SK-N-DZ (cell line): ENCODE results near the gene WWOX.
"Not testable (repeated sequence)": the region's sequence is repeated elsewhere in the genome, so short reads cannot be mapped to it uniquely, and the experiment has no call there.

Experiments
- DNase-seq: peaks from one replicate; pipeline ENCODE4 v3.0.0-alpha.2; 2015; ENCODE audit warnings: low spot score

The WWOX gene

GRCh38 chr16:78566397-78567073 is 467.1 kb downstream of the WWOX start:
- no peak for DNase-seq

- no peak for DNase-seq
These were observed 471.1 kb downstream of the WWOX start for GRCh38 chr16:78570399-78571141.

- DNase-seq: no peak
These were observed 472.0 kb downstream of the WWOX start for GRCh38 chr16:78571434-78571833.

GRCh38 chr16:78571898-78572358 is 472.5 kb downstream of the WWOX start:
- no peak for DNase-seq

DNA sequence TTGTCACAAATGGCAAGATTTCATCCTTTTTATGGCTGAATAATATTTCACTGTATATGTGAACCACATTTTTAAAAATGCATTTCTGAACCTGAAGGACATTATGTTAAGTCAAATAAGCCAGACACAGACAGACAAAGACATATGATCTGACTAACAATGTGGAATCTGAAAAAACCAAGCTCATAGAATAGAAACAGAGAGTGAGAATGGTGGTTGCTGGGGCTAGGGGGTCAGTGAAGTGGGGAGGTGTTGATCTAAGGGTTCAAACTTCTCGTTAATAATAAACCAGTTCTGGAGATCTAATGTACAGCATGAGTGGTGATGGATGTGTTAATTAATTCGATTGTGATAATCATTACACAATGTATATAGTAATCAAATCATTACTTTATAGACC is 475.1 kb downstream of the WWOX start:
- no peak for DNase-seq

DNA sequence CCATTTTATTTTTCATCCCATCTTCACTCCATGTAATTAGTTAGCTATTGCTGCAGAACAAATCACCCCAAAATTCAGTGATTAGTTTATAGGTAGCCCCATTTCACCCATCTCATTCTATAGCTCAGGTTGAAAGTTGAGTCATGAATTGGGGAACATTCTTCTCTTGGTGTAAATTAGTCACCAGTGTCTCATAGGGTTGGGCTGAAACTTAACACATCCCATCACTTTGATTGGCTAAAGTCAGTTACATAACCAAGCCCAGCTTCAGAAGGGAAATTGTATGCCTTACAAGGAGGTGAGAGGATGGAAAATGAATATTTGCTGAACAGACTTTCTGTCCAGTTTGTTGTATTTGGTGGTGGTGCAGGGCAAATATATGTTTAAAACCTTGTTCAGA is 477.5 kb downstream of the WWOX start:
- no peak for DNase-seq

GRCh38 chr16:78577630-78578029 is 478.2 kb downstream of the WWOX start:
- DNase-seq: no peak

- no peak for DNase-seq
These were observed 479.6 kb downstream of the WWOX start for GRCh38 chr16:78579020-78579419.

GRCh38 chr16:78583441-78583840 is 484.0 kb downstream of the WWOX start:
- DNase-seq: no peak

- no peak for DNase-seq
These were observed 484.9 kb downstream of the WWOX start for GRCh38 chr16:78584213-78584860.

DNA sequence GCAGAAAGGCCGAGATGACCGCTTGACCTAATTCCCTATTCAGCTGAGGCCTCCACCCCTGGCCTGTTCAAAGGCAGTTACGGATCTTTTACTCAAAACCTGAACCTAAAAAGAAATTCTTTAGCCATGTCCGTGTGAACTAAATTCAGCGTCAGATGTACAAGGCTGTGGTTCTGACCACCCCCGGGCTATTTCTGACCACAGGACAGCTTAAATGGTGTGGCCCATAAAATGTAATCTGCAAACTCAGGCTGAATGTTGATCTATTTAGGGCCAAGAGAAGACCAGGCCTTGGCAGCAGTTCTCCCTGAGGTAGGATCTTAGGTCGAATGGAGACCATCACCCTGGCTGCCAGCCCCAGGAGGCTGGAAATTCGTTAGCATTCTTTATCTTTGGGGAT is 485.5 kb downstream of the WWOX start:
- no peak for DNase-seq

DNA sequence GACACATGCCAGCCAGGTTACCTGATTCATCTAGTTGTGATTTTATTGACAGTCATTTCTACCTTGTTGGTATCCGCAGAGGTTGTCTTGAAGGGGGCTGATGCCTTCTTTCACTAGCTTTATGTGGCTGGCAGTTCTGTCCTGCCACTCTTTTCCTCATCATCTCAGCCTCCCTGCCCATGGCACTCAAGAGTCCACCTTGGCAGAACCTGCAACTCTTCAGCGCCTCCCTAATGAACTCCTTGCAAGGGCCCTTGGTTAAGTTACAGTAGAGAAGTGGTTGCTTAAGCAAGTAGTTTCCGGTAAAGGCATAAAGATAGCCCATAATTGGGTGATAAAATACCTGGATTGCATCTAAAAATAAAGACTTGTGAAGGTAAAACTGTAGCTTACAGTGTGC is 489.9 kb downstream of the WWOX start:
- no peak for DNase-seq

- DNase-seq: no peak
These were observed 492.2 kb downstream of the WWOX start for GRCh38 chr16:78591682-78592103.

- no peak for DNase-seq
These were observed 492.7 kb downstream of the WWOX start for GRCh38 chr16:78592111-78592510.

DNA sequence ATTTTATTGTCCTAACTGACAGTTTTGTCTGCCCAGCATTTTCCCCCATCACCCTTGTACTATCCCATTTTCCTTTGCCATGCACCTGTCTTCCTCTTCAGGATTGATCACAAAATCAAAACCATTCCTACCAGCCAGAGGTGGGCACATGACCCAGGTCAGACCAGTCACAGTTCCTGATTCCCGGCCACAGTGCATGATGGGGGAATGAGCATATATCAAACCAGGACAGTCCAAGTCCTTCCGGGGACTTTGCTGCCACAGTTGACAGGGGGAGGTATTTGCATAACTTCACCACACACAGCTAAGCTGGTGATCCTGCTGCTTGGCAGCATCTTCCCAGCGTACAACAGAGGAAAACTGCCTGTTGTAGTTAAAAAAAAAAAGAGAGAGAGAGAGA is 493.9 kb downstream of the WWOX start:
- no peak for DNase-seq

DNA sequence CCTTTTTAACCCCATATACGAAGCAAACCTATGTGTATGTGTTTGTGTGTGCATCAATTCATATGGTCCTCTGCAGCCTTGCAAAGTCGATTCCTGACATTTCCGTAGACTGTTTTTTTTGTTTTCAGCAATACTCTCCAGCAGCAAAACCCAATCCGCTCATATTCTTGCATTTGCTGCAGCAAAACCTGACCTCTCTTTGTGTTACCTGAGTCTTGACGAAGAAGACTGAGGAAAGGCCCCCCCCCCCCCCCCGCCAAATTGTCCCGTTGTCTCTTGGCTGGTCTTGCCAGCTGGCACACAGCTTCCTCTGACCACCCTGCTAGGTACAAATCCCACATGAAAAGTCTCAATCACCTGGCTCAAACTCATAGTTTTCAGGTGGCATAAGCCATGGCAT is 494.7 kb downstream of the WWOX start:
- no peak for DNase-seq

- DNase-seq: no peak
These were observed 497.0 kb downstream of the WWOX start for GRCh38 chr16:78596348-78596995.

DNA sequence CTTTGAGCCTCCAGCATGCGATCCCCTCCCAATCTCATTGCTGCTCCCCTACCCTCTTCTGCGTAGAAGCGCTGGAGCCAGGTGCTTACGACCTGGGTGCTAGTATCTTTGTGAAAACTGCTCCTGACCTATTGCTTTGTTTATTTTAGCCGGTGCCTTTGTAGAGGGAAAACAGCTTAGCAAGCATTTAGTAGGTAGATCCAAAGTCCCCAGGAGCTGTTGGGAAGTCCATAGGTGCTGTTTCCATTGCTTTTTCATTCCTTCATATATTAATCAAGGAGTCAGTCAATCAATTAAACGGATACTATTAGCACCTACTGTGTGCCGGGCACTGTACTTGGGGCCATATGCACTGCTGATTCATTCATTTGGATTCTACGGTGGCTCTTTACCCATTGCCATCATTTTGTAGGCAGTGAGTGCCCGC is 497.6 kb downstream of the WWOX start:
- no peak for DNase-seq

DNA sequence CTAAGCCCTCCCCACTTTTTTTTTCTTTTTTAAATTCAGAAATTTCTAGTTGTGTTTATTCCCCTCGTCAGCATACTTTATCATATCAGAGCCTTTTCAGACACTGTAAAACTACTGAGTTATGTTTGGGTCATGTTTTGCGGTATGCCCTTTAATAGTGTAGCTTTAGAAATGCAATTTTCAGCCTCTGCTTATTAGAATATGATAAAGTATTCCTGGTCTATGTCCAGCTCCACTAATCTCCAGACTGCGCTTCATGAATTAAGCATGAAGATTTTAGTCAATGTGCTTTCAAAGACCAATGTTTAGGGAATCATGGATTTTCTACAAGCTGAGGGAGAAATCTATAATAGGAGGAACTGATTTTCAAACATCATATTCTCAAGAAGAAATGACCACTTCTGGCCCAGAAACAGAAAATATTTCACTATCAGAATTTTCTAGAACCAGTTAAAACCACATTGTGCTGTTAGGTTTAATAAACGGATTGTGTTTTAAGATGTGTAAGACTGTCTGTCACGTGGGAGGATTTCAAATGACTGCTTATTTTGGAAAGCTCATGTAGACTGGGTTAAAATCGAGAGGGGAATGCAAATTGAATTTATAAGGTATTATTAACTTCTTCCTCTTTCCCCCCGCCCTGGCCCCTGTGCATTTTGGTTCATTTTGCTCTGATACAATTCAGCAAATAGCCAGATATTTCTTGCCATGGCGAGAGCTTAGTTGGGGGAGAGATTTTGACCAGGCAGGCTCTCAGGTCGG is 498.5 kb downstream of the WWOX start:
- no peak for DNase-seq

GRCh38 chr16:78599271-78599670 is 499.8 kb downstream of the WWOX start:
- DNase-seq: no peak

DNA sequence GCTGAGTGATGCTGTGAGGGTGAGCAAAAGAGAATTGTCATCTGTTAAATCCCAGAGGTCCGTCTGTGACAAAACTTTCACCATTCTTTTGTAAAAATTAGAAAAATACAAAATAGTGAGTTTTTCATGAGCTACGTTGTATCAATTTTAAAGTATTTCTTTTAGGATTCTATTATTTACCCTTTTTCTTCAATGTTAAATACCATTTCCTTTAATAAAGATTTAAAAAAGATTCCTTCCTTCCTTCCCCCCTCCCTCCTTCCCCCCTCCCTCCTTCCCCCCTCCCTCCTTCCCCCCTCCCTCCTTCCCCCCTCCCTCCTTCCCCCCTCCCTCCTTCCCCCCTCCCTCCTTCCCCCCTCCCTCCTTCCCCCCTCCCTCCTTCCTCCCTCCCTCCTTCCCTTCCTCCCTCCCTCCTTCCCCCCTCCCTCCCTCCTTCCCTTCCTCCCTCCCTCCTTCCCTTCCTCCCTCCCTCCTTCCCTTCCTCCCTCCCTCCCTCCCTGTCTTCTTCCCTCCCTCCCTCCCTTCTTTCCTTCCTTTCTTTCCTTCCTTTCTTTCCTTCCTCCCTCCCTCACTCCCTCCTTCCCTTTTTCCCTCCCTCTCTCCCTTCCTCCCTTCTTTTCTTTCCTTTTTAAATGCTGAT is 505.1 kb downstream of the WWOX start:
- not testable (repeated sequence) for DNase-seq
